A673 (cell line): Measurements from ENCODE around the gene EVPLL. TPM values are rescaled to one million over a fixed set of nuclear protein-coding genes. Genes with fewer than 3 reads are reported as not detected.
"Not testable (repeated sequence)": the region's sequence is repeated elsewhere in the genome, so short reads cannot be mapped to it uniquely, and the experiment has no call there.

Experiments used
- BruUV-seq: library from RNA; stranded (reverse); fragments of 400-500 nt; replicated peaks from 2 replicates; lab custom pipeline; 2021; lab: Mats Ljungman, UMichigan
- CTCF ChIA-PET: fragments of 300-600 bp; sonication (Branson Sonifier 250); formaldehyde crosslinking; loops from one replicate; lab custom pipeline; 2022; ENCODE audit warnings: antibody characterized with exemption; lab: Charles Lee
- POLR2A ChIA-PET: fragments of 300-600 bp; sonication (Branson Sonifier 250); formaldehyde crosslinking; loops from one replicate; lab custom pipeline; 2022; ENCODE audit warnings: antibody characterized with exemption; ENCODE audit not compliant: low non-redundant PET; lab: Charles Lee
- DNase-seq: peaks from one replicate; pipeline ENCODE4 v3.0.0-alpha.2; 2015; ENCODE audit warnings: low spot score
- H3K27ac ChIP-seq: fragments of 200-600 bp; sonication (generic); 2 replicates; pipeline ENCODE4 v1.5.1; 2016; ENCODE audit warnings: mixed run types, low read depth, mild to moderate bottlenecking, mixed read lengths, antibody characterized with exemption, low read length; ENCODE audit not compliant: poor library complexity, severe bottlenecking
- H3K27me3 ChIP-seq: fragments of 200-600 bp; sonication (generic); replicated peaks from 2 replicates; pipeline ENCODE4 v1.6.1; 2017; ENCODE audit warnings: mixed run types, low read depth, mild to moderate bottlenecking, mixed read lengths, antibody characterized with exemption, low read length; ENCODE audit not compliant: insufficient read depth, poor library complexity
- H3K36me3 ChIP-seq: fragments of 200-600 bp; sonication (generic); 2 replicates; pipeline ENCODE4 v1.6.1; 2016; ENCODE audit warnings: mixed run types, mild to moderate bottlenecking, mixed read lengths, antibody characterized with exemption, low read length; ENCODE audit not compliant: insufficient read depth, poor library complexity, severe bottlenecking
- H3K4me1 ChIP-seq: fragments of 200-600 bp; sonication (generic); 2 replicates; pipeline ENCODE4 v1.6.1; 2017; ENCODE audit warnings: mixed run types, mild to moderate bottlenecking, mixed read lengths, antibody characterized with exemption, low read length; ENCODE audit not compliant: insufficient read depth, poor library complexity, severe bottlenecking
- H3K4me3 ChIP-seq: fragments of 200-600 bp; sonication (generic); 2 replicates; pipeline ENCODE4 v1.5.1; 2016; ENCODE audit warnings: low read depth, mixed run types, mild to moderate bottlenecking, mixed read lengths, low read length; ENCODE audit not compliant: poor library complexity, severe bottlenecking
- H3K9me3 ChIP-seq: fragments of 200-600 bp; sonication (generic); 2 replicates; pipeline ENCODE4 v1.6.1; 2016; ENCODE audit warnings: mixed run types, low read depth, mild to moderate bottlenecking, mixed read lengths, antibody characterized with exemption, low read length; ENCODE audit not compliant: poor library complexity, severe bottlenecking
- intact Hi-C: fragments of 100-400 bp; cut with micrococcal nuclease; formaldehyde crosslinking; loops from one replicate; pipeline ENCODE4 v1.10.0; 2022; ENCODE audit not compliant: unreplicated experiment
- total RNA-seq: library from RNA; stranded (reverse); gene quantifications from 2 replicates; pipeline ENCODE4 v1.2.3, GENCODE V29; 2021

Gene EVPLL
- total RNA-seq, 1 experiment from 2014 or later: not detected

- intact Hi-C loops, DNase-seq: not testable (repeated sequence)
Observed at GRCh38 chr17:18412001-18412538, 34.5 kb downstream of the EVPLL start.

DNA sequence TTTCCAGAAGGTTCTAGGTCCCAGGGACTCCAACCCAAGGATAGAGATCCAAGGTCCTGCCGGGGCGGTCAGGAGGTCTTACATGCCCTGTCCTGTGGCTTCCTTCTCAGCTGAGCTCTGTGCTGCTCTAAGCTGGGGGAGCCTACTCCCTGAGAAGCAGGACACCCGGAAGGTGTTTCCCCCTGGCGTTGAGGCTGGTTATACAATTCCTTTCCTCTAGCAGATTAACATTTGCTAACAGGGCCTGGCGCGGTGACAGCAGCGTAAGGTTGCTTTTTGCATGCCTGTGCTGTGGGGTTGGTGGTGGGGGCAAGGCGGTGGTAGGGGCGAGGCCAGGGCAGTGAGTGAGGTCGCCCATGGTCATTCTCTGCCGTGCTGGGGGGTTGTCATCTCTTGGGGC, 43.9 kb downstream of the EVPLL start:
- H3K36me3 ChIP-seq, DNase-seq, CTCF ChIA-PET, intact Hi-C loops, BruUV-seq, H3K9me3 ChIP-seq, H3K4me1 ChIP-seq, H3K4me3 ChIP-seq, H3K27ac ChIP-seq, POLR2A ChIA-PET, H3K27me3 ChIP-seq: not testable (repeated sequence)

More at GRCh38 chr17:18412001-18412538, 34.5 kb downstream of the EVPLL start:
- H3K9me3 ChIP-seq, H3K4me1 ChIP-seq, BruUV-seq, H3K36me3 ChIP-seq, POLR2A ChIA-PET, CTCF ChIA-PET, H3K27me3 ChIP-seq: not testable (repeated sequence)
- H3K27ac ChIP-seq: peak overlapping the region; percentile 93
- peak overlapping the region; percentile 62 for H3K4me3 ChIP-seq

- BruUV-seq, CTCF ChIA-PET, H3K27me3 ChIP-seq: not testable (repeated sequence)
Observed at GRCh38 chr17:18422464-18422863, 44.9 kb downstream of the EVPLL start.

GRCh38 chr17:18423015-18423414, 45.4 kb downstream of the EVPLL start:
- H3K27ac ChIP-seq, H3K27me3 ChIP-seq, DNase-seq, H3K4me1 ChIP-seq, BruUV-seq, H3K9me3 ChIP-seq, H3K36me3 ChIP-seq, H3K4me3 ChIP-seq, POLR2A ChIA-PET, intact Hi-C loops, CTCF ChIA-PET: not testable (repeated sequence)

More at GRCh38 chr17:18422464-18422863, 44.9 kb downstream of the EVPLL start:
- H3K9me3 ChIP-seq, POLR2A ChIA-PET, H3K27ac ChIP-seq, H3K4me3 ChIP-seq, DNase-seq, H3K4me1 ChIP-seq, intact Hi-C loops, H3K36me3 ChIP-seq: not testable (repeated sequence)

DNA sequence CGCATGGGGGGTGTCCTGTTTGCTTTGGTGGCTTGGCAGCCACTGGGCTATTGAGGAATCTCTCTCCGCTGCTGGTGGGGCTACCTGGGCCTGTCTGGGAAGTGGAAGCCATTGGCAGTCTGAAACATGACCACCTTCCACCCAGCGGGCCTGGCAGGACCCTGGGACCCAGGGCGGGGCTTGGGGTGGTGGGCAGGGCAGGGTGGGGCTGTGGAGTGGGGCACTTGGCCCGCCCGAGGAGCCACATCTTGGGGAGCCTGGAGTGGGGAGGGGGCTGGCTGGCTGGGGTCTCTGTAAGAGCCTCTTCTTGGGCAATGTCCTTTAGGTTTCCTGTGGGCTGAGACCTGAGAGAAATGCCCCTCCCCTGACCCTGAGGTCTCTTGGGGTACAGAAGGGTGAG, 48.0 kb downstream of the EVPLL start:
- BruUV-seq, H3K36me3 ChIP-seq, H3K4me1 ChIP-seq, H3K27ac ChIP-seq, H3K4me3 ChIP-seq, POLR2A ChIA-PET, DNase-seq, intact Hi-C loops, H3K27me3 ChIP-seq, H3K9me3 ChIP-seq, CTCF ChIA-PET: not testable (repeated sequence)

- H3K27ac ChIP-seq, H3K9me3 ChIP-seq, H3K36me3 ChIP-seq, intact Hi-C loops, CTCF ChIA-PET, DNase-seq, H3K4me1 ChIP-seq, H3K27me3 ChIP-seq, H3K4me3 ChIP-seq, BruUV-seq, POLR2A ChIA-PET: not testable (repeated sequence)
Observed at GRCh38 chr17:18426639-18427038, 49.1 kb downstream of the EVPLL start.

DNA sequence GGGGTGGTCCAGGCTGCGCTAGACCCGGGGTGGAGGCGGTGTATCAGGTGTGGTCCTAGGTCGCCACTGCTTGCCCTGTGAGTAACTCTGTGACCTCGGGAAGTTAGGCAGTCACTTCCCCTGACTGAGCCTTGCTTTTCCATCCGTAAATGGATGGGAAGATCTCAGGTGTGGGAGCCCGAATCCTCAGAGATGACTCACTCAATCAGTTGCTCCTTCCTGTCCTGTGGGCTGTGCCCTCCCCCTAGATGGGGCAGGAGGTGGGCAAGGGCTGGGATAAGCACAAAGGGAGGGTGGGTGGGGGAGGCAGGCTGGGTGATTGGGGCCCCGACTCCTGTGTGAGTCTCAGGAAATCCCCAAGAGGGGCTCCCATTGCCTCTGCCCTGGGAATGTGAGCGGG, 54.6 kb downstream of the EVPLL start:
- POLR2A ChIA-PET, CTCF ChIA-PET, H3K27ac ChIP-seq, H3K36me3 ChIP-seq, DNase-seq, intact Hi-C loops, BruUV-seq, H3K4me3 ChIP-seq, H3K4me1 ChIP-seq, H3K9me3 ChIP-seq, H3K27me3 ChIP-seq: not testable (repeated sequence)
